HG02943 (cell line): ENCODE data around the gene MYF6.
"Not testable (repeated sequence)": the region's sequence is repeated elsewhere in the genome, so short reads cannot be mapped to it uniquely, and the experiment has no call there.

Experiments
- ATAC-seq: cut with Tn5 transposase; IDR thresholded peaks from one replicate; pipeline ENCODE4 v1.9.1; 2021; ENCODE audit warnings: mild to moderate bottlenecking, low read depth, moderate library complexity; ENCODE audit not compliant: unreplicated experiment

Gene MYF6

DNA sequence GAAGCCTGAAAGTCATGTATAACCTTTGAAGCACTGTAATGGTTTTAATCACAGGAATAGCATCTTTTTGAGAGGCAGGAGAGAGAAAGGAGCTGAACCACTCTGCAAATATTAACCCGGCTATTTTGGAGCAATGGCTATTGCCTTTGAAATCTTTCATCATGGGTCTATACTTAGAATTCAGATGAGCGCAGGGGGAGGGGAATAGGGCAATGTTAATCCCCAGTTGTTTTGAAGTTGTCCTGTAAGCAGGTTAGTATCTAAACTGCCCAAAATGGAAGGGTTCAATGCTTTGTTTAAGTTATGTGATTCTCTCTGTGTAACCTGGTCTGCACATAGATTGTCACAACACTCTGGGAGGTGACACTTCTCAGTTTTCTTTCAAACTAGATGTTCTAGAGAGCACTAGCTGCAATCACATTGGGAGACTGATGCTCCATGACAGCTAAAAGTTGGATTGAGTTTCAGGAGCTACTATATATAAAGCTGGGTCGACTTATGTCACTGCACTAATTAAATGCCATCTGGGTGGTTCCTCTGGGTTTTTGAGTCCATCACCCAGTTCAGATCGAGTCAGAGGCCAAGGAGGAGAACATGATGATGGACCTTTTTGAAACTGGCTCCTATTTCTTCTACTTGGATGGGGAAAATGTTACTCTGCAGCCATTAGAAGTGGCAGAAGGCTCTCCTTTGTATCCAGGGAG, at the start of gene MYF6:
MYF6 (plus strand) TSS at position 509 of the 704 bp plus-strand sequence; CDS start at position 595, 86 bp downstream.
- no peak for ATAC-seq

DNA sequence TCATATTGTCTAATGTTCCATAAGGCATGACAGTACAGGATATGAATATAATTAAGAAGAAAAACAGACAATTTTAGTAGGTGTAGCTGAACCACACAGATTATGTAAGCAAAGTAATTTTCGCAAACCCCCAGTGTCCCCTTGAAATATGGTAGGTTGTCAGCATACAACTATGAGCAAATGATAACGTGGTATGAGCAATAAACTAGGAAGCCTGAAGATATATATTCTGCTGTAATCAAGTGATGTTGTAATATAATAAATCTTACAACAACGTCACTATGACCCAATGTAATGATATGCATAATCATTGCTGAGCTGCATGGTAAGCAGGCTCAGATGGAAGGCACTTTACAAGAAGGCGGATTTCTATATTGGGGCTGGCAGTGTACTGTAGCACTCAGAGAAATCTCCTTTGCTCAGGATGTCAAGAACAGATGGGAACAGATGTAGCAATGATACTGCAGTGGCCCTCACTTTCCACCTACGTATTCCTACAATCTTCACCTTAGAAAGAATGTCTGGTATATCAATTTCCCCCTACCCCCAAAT, 47.8 kb upstream of the MYF6 start:
- no peak for ATAC-seq

DNA sequence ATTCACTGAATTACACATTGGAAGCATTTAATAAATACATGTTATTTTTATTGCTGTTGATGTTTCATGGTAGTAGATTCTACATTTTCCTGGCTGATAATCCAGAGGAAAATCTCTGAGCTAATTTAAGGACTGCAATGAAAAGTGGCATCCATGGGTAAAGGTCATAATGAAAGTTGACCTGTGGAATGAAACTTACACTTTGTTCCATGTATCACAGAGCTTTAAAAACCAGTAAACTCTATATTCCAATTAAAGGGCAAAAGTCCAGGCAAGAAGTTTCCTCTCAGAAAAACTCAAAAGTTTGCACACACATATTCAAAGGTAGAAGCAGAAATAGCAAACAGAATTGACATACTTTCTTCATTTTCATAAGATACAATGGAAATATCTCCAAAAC, 44.8 kb upstream of the MYF6 start:
- no peak for ATAC-seq

- ATAC-seq: no peak
Observed at GRCh38 chr12:80670214-80670613, 37.2 kb upstream of the MYF6 start.

DNA sequence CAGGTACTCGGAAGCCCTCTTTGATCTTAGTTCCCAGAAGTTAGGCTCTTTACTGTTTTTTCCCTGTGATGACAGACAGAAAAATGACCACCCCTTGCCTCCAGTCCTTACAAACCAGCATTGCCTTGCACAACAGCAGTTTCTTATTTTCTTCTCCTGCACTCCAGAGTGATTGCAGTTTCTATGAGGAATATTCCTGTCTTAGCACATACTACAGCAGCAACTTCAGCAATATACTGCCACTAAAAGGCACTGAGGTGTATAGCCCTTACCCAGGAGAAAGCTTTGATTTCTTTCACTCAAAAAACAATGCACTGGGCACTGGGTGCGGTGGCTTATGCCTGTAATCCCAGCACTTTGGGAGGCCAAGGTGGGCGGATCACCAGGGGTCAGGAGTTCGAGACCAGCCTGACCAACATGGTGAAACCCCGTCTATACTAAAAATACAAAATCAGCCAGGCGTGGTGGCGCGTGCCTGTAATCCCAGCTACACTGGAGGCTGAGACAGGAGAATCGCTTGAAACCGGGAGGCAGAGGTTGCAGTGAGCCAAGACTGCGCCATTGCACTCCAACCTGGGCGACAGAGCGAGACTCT, 31.3 kb upstream of the MYF6 start:
- ATAC-seq: not testable (repeated sequence)

DNA sequence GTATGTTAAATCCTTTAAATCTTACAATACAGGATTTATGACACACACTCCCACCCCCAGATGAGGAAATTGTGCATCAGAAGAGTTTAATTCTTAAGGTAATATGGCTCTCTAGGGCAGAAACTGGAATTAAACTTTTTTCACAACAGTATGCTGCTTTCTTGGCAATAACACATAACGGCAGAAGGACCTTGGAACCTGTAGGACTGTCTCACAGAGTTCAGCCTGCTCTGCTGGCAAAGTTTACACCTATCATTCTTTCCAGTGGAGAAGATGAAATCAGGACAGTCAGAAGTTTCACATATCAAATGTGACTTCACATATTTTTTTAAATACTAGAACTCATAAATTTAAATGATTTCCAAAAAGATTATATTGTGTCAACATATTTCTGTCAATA, 30.6 kb upstream of the MYF6 start:
- ATAC-seq: no peak

- no peak for ATAC-seq
Observed at GRCh38 chr12:80677994-80678393, 29.4 kb upstream of the MYF6 start.

DNA sequence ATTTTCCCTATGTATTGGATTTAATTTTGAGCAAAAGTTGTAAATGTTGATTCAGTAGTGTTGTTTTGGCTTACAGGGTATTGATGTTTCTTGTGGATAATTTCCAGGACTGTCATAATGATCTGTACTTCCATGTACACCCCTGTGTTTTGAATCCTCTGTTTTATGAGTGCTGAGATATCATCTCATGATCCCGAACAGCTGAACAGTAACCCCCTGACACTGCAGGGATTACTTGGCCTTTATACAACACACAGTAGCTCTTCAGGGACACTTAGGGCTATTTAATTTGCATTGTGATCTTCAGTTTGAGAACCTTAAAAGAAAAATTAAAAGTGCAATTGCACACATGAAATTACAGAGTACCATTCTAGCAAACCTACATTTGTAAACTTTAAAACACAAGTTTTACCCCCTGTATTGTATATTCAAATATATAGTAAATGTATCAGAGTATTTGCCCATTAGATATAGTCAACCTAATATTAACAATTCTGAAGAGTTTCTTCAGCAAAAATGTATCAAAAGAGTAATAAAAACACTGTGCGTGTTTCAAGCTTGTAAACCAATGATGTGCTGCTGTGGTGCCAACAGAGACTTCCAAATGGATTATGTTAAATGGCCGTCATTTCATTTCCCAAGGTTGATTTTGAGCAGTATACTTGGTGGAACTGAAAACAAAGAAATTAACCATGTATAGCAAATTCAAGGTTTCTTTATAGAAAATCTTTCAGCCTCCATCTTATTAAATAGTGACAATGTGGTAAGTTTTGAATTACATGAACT, 27.9 kb upstream of the MYF6 start:
- no peak for ATAC-seq

GRCh38 chr12:80681287-80681686, 26.1 kb upstream of the MYF6 start:
- ATAC-seq: no peak

DNA sequence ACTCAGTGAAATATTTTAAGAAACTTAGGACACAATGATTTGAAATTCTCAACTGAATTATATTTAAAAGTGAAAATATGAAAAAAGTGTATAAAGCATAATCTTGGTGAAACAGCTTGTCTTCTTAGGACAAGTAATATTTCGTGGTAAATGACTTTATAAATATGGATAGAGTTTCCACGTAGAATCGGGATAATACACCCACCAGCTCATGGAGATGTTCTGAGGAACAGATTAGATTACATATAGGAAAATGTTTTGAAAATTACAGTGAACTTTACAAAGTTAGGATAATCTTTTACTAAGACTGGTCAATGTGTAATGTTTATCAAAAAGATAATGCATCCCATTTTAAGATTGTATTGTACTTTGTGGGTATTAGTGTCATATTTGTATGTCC, 25.6 kb upstream of the MYF6 start:
- no peak for ATAC-seq

- ATAC-seq: no peak
Observed at GRCh38 chr12:80684077-80684495, 23.3 kb upstream of the MYF6 start.

- no peak for ATAC-seq
Observed at GRCh38 chr12:80690090-80690489, 17.3 kb upstream of the MYF6 start.

DNA sequence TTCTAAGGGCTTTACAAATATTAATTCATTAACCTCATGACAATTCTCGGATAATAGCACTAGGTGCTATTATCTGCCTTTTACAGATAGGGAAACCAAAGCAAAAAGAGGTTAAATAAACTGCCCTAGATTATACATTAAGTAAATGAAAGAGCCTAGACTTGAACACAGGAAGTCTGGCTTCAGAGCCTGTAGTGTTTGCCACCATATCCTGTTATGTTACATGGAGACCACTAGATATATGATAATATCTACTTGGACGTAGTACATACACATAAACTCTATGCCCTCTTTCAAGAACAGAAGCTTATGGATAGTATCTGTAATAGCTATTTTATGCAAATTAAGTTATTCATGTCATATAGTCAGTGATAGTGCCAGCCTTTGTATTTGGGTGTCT, 16.9 kb upstream of the MYF6 start:
- ATAC-seq: no peak

- ATAC-seq: no peak
Observed at GRCh38 chr12:80692114-80692513, 15.3 kb upstream of the MYF6 start.

- ATAC-seq: no peak
Observed at GRCh38 chr12:80697270-80697887, 10.1 kb upstream of the MYF6 start.

GRCh38 chr12:80698256-80698655, 9.2 kb upstream of the MYF6 start:
- ATAC-seq: no peak

- no peak for ATAC-seq
Observed at GRCh38 chr12:80698847-80699542, 8.4 kb upstream of the MYF6 start.

- no peak for ATAC-seq
Observed at GRCh38 chr12:80700327-80700726, 7.1 kb upstream of the MYF6 start.

- no peak for ATAC-seq
Observed at GRCh38 chr12:80701388-80701787, 6.0 kb upstream of the MYF6 start.
